Lower leg skin (tissue), 3 donors: Measurements from ENCODE around the gene CAPN13.

ENCODE experiments used
- POLR2A ChIP-seq, 2 donors: fragments of 450-650 bp; IDR thresholded peaks; one replicate each; pipeline ENCODE4 v1.6.1; 2016 to 2017; ENCODE audit warnings: antibody characterized with exemption in 2 of 2, mild to moderate bottlenecking in 1 of 2, moderate library complexity in 1 of 2
- TF ChIP-seq, protein P1 (sequence below), 3 donors: fragments of 450-650 bp; IDR thresholded peaks; one replicate each; pipeline ENCODE4 v1.5.1; 2016; ENCODE audit warnings: antibody characterized with exemption in 3 of 3, mild to moderate bottlenecking in 3 of 3, moderate library complexity in 2 of 3

DNA sequence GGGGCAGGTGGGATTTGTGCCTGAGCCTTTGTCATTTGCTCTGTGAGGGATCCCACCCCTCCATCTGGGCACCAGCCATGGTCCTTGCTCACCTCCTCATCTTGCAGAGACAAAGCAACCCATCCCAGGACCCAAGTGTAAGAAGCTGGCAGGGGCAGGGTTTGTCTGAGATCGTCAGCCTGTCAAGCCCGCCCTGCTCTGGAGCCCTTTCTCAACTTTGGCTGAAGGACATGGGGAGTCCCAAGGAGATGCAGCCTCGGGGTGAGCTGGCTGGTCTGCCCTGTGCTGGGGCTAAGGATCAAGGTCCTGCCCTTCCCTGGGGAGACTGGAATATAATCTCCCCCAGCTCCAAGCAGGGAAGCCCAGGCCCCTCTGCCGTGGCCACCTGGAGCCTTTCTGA, 86.0 kb downstream of the CAPN13 start:
- TF ChIP-seq, protein P1, sequence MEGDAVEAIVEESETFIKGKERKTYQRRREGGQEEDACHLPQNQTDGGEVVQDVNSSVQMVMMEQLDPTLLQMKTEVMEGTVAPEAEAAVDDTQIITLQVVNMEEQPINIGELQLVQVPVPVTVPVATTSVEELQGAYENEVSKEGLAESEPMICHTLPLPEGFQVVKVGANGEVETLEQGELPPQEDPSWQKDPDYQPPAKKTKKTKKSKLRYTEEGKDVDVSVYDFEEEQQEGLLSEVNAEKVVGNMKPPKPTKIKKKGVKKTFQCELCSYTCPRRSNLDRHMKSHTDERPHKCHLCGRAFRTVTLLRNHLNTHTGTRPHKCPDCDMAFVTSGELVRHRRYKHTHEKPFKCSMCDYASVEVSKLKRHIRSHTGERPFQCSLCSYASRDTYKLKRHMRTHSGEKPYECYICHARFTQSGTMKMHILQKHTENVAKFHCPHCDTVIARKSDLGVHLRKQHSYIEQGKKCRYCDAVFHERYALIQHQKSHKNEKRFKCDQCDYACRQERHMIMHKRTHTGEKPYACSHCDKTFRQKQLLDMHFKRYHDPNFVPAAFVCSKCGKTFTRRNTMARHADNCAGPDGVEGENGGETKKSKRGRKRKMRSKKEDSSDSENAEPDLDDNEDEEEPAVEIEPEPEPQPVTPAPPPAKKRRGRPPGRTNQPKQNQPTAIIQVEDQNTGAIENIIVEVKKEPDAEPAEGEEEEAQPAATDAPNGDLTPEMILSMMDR (IDR thresholded peaks at IDR 0.05) = no peak
- TF ChIP-seq POLR2A (IDR thresholded peaks at IDR 0.05) = no peak
